ENCODE data around the gene OR52A5.

GRCh38 chr11:5088556-5088955 is 49.6 kb downstream of the OR52A5 start:
- TF ChIP-seq EP300 (IDR thresholded peaks at IDR 0.05) (no peak), CTCF (IDR thresholded peaks at IDR 0.05) (no peak), POLR2A (IDR thresholded peaks at IDR 0.05) (no peak), POLR2AphosphoS5 (IDR thresholded peaks at IDR 0.05) (no peak)
